Endodermal cell (in vitro differentiated cells): ENCODE data around the gene RPS6KA4. TPM values are rescaled to one million over a fixed set of nuclear protein-coding genes. Genes with fewer than 3 reads are reported as not detected.

ENCODE experiments used
- DNase-seq: peaks from one replicate; pipeline ENCODE4 v3.0.0-alpha.2; 2017
- H3K27ac ChIP-seq: 2 replicates; pipeline ENCODE4 v1.5.1; 2013; ENCODE audit warnings: mild to moderate bottlenecking, low read depth, low read length, moderate library complexity
- H3K27me3 ChIP-seq: 2 replicates; pipeline ENCODE4 v1.6.1; 2013; ENCODE audit warnings: mild to moderate bottlenecking, low read length, moderate library complexity; ENCODE audit not compliant: insufficient read depth, control insufficient read depth, poor library complexity, severe bottlenecking
- H3K36me3 ChIP-seq: 2 replicates; pipeline ENCODE4 v1.7.0; 2013; ENCODE audit warnings: mild to moderate bottlenecking, low read length, moderate library complexity; ENCODE audit not compliant: control insufficient read depth, insufficient read depth
- H3K4me1 ChIP-seq: one replicate; pipeline ENCODE4 v1.7.0; 2013; ENCODE audit warnings: low read length; ENCODE audit not compliant: control insufficient read depth, insufficient read depth
- H3K4me3 ChIP-seq: 2 replicates; pipeline ENCODE4 v1.5.1; 2013; ENCODE audit warnings: mild to moderate bottlenecking, low read length, moderate library complexity
- H3K9ac ChIP-seq: 2 replicates; pipeline ENCODE4 v1.6.1; 2013; ENCODE audit warnings: mild to moderate bottlenecking, low read length, moderate library complexity; ENCODE audit not compliant: poor library complexity, severe bottlenecking; ENCODE audit errors: extremely low read depth
- H3K9me3 ChIP-seq: 2 replicates; pipeline ENCODE4 v1.6.1; 2013; ENCODE audit warnings: mild to moderate bottlenecking, low read length, moderate library complexity; ENCODE audit not compliant: control insufficient read depth
- H3K27ac Mint-ChIP-seq: 2 replicates; pipeline ENCODE4 v1.8.0; 2020; ENCODE audit warnings: mixed read lengths
- H3K27me3 Mint-ChIP-seq: 2 replicates; pipeline ENCODE4 v1.8.0; 2021; ENCODE audit warnings: mild to moderate bottlenecking, mixed read lengths; ENCODE audit not compliant: insufficient read depth
- H3K36me3 Mint-ChIP-seq: 2 replicates; pipeline ENCODE4 v1.8.0; 2020; ENCODE audit warnings: low read depth, mixed read lengths
- H3K4me1 Mint-ChIP-seq: 2 replicates; pipeline ENCODE4 v1.8.0; 2020; ENCODE audit warnings: mixed read lengths
- H3K4me3 Mint-ChIP-seq: 2 replicates; pipeline ENCODE4 v1.8.0; 2020; ENCODE audit warnings: mild to moderate bottlenecking, moderate library complexity, mixed read lengths
- H3K9me3 Mint-ChIP-seq: 2 replicates; pipeline ENCODE4 v1.8.0; 2020; ENCODE audit warnings: mild to moderate bottlenecking, mixed read lengths
- WGBS, 2 experiments: methylation state at CpG; one replicate each; pipeline versions ENCODE4 v1.1.5 to v1.1.7; 2013; ENCODE audit warnings: missing lambda C conversion rate in 2 of 2, mixed read lengths in 1 of 2; ENCODE audit not compliant: insufficient coverage in 1 of 2, insufficient read length in 1 of 2; 5-methylcytosine and 5-hydroxymethylcytosine counted together
- long read RNA-seq, 4 experiments: library from polyadenylated mRNA in 2 of 4; library from RNA in 1 of 4; library from capped mRNA in 1 of 4; stranded (forward) in 3 of 4; unstranded in 1 of 4; transcript quantifications; one replicate each; pipeline ENCODE4 v2.0.0, GENCODE V29; 2020 to 2021; ENCODE audit warnings: inconsistent platforms in 1 of 4
- polyA plus RNA-seq, 2 experiments: library from polyadenylated mRNA; stranded (reverse); fragments of 50-300 nt; gene quantifications; one replicate each; pipeline ENCODE4 v1.2.3, GENCODE V29; 2013
- total RNA-seq, 2 donors: library from RNA; stranded (reverse); fragmentation: NEBNext Ultra II Directional in 1 of 2; extraction: Animal tissue kit (Norgen Biotek cat#: 25700) in 1 of 2; gene quantifications; 2 replicates in 1 of 2; 3 replicates in 1 of 2; pipeline ENCODE4 v1.2.1, GENCODE V29; 2021
- TF ChIP-seq, protein P1 (sequence below): fragments of 200-600 bp; sonication (generic); conservative IDR thresholded peaks from 2 replicates; pipeline ENCODE4 v1.5.0; 2021; ENCODE audit warnings: antibody characterized with exemption, mild to moderate bottlenecking

The RPS6KA4 gene
- 10 to 100 TPM; 13.5 to 14.5 TPM for total RNA-seq
- 10.2 TPM for polyA plus RNA-seq (2013, experiment 1 of 2)
- 9.9 TPM for polyA plus RNA-seq (2013, experiment 2 of 2)
- long read RNA-seq, experiment 1, partial matches to known transcripts = 0 of 3 reads
- long read RNA-seq, experiment 1, other reads (novel, unspliced or antisense) = 0 of 3 reads
- long read RNA-seq, experiment 2, transcript RPS6KA4-201 (17 exons, 3,119 nt) = major isoform, 15 of 36 reads
- long read RNA-seq, experiment 2, partial matches to known transcripts = 1 of 36 reads
- long read RNA-seq, experiment 2, other reads (novel, unspliced or antisense) = 13 of 36 reads
- long read RNA-seq, experiment 3, partial matches to known transcripts = 1 of 5 reads
- long read RNA-seq, experiment 3, other reads (novel, unspliced or antisense) = 2 of 5 reads
- long read RNA-seq, experiment 4 = 0 reads

DNA sequence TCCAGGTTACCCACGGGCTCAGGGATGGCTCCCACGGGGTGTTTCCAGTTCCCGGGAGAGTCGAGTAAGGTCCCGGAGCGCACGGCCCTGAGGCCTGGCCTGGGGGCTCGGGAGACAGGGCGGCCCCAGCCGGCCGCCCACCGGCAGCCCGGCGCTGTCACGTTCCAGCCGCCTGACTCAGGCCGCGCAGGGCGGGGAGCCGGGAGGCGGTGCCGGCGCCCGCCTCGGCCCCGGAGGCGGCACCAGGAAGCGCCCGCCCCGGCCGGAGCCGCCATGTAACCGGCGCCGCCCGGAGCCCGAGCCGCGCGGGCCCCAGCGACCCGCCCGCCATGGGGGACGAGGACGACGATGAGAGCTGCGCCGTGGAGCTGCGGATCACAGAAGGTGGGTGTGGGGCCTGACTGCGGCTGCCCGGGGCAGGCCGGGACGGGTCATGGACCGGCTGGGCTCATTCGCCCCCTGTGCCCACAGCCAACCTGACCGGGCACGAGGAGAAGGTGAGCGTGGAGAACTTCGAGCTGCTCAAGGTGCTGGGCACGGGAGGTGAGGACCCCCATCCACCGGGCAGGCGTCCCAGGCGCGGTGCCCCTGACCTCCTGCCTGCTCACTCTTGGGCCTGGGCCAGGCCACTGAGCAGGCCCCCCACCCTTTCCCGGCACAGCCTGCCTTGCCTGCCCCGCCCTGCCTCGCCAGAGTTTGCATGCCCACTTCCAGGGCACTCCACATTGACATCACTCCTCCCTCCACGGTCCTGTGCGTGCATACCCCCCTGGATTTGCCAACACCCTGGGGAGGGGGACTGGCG, at the start of gene RPS6KA4:
RPS6KA4 (plus strand) TSS at position 256 of the 805 bp plus-strand sequence; CDS start at position 330, 74 bp downstream.
- peak within 1 kb of the TSS; percentile 81 for H3K4me3 ChIP-seq
- H3K9me3 ChIP-seq = no peaks in the 10 kb centered on the region
- peak; percentile 83 for DNase-seq
- H3K4me3 Mint-ChIP-seq = peak within 1 kb of the TSS; percentile 75
- H3K4me1 Mint-ChIP-seq = peaks cover 15% of the 10 kb centered on the region
- WGBS, 2 experiments = 2 to 3% methylated on average over 18 to 70 of the region's 70 CpGs
- H3K27ac ChIP-seq = no peak within 1 kb of the TSS
- H3K27ac Mint-ChIP-seq = no peak within 1 kb of the TSS
- no peaks in the 10 kb centered on the region for H3K9me3 Mint-ChIP-seq
- peaks cover 7% of the 10 kb centered on the region for H3K4me1 ChIP-seq
- no peaks in the 10 kb centered on the region for H3K27me3 Mint-ChIP-seq
- peaks cover 26% of the 10 kb centered on the region for H3K36me3 ChIP-seq
- peaks cover 26% of the 10 kb centered on the region for H3K36me3 Mint-ChIP-seq
- TF ChIP-seq, protein P1, sequence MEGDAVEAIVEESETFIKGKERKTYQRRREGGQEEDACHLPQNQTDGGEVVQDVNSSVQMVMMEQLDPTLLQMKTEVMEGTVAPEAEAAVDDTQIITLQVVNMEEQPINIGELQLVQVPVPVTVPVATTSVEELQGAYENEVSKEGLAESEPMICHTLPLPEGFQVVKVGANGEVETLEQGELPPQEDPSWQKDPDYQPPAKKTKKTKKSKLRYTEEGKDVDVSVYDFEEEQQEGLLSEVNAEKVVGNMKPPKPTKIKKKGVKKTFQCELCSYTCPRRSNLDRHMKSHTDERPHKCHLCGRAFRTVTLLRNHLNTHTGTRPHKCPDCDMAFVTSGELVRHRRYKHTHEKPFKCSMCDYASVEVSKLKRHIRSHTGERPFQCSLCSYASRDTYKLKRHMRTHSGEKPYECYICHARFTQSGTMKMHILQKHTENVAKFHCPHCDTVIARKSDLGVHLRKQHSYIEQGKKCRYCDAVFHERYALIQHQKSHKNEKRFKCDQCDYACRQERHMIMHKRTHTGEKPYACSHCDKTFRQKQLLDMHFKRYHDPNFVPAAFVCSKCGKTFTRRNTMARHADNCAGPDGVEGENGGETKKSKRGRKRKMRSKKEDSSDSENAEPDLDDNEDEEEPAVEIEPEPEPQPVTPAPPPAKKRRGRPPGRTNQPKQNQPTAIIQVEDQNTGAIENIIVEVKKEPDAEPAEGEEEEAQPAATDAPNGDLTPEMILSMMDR = no peak
- no peaks in the 10 kb centered on the region for H3K27me3 ChIP-seq
- H3K9ac ChIP-seq = peak within 1 kb of the TSS; percentile 66

DNA sequence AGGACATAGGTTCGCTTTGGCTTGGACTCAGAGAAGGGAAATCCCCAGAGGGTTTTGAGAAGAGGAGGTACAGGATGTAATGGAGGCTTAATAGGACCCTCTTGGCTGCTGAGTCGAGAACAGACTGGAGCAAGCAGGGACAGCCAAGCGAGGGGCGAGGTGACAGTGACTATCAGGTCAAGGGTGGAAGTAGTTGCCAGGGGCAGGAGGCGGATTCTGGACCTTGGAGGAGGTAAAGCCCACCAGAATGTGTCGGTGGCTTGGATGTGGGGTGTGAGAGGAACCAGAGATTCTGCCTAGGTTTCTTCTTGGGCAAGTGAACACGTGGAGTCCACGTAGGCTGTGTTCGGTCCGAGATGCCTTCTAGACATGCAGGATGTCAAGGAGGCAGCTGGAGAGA, 46.0 kb upstream of the RPS6KA4 start:
- Histone ChIP-seq H3K36me3 (peaks cover 28% of the 10 kb centered on the region), H3K27me3 (no peaks in the 10 kb centered on the region), H3K27ac (no peak overlapping the region), H3K9ac (no peak overlapping the region), H3K9me3 (no peaks in the 10 kb centered on the region), H3K4me3 (no peak overlapping the region), H3K4me1 (no peaks in the 10 kb centered on the region)
- TF ChIP-seq, protein P1 = no peak
- Mint-ChIP-seq H3K9me3 (no peaks in the 10 kb centered on the region), H3K27me3 (no peaks in the 10 kb centered on the region), H3K4me3 (no peak overlapping the region), H3K27ac (peak overlapping the region; percentile 37), H3K36me3 (peaks cover 36% of the 10 kb centered on the region), H3K4me1 (peaks cover 6% of the 10 kb centered on the region)
- 94 to 97% methylated on average over 10 of the region's 10 CpGs for WGBS, 2 experiments
- no peak for DNase-seq

DNA sequence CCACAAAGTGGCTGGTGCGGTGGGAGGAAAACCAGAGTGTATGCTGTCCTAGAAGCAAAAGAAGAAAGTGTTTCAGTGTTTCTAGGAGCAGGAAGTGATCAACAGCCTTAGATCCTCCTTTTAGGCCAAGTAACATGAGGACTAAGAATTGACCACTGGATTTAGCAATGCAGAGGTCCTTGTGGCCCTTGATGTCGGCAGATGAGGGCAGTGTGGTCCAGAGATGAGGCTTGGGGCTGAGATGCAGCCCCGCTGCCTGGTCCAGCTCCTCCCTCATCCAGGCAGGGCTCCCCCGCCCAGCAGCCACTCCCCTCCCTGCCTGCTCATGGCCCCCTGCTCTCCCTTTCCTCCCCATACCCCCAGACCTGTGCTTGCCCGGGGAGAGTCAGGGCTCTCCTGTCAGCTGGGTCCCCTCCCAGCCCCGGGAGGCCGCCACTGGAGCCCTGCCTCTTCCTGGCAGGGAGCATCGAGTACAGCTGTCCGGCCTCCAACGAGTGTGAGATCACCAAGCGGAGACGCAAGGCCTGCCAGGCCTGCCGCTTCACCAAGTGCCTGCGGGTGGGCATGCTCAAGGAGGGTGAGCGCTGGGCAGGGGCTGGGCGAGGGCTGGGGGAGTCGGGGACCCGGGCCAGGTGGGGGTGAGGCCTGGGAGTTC, 45.3 kb upstream of the RPS6KA4 start:
- Mint-ChIP-seq H3K4me3 (no peak overlapping the region), H3K27ac (no peak overlapping the region), H3K4me1 (peaks cover 6% of the 10 kb centered on the region), H3K36me3 (peaks cover 36% of the 10 kb centered on the region), H3K27me3 (no peaks in the 10 kb centered on the region), H3K9me3 (no peaks in the 10 kb centered on the region)
- H3K36me3 ChIP-seq = peaks cover 28% of the 10 kb centered on the region
- no peaks in the 10 kb centered on the region for H3K9me3 ChIP-seq
- H3K4me1 ChIP-seq = no peaks in the 10 kb centered on the region
- H3K27me3 ChIP-seq = no peaks in the 10 kb centered on the region
- H3K27ac ChIP-seq = no peak overlapping the region
- H3K4me3 ChIP-seq = no peak overlapping the region
- TF ChIP-seq, protein P1 = no peak
- DNase-seq = no peak
- 92% methylated on average over 10 to 18 of the region's 18 CpGs for WGBS, 2 experiments
- H3K9ac ChIP-seq = no peak overlapping the region
